ENCODE results near the gene GRK5. TPM values are rescaled to one million over a fixed set of nuclear protein-coding genes. Genes with fewer than 3 reads are reported as not detected.

GRK5 gene
- total RNA-seq, 4 donors from 2014 or later = 6.2 to 12.5 (median 9.1) TPM

DNA sequence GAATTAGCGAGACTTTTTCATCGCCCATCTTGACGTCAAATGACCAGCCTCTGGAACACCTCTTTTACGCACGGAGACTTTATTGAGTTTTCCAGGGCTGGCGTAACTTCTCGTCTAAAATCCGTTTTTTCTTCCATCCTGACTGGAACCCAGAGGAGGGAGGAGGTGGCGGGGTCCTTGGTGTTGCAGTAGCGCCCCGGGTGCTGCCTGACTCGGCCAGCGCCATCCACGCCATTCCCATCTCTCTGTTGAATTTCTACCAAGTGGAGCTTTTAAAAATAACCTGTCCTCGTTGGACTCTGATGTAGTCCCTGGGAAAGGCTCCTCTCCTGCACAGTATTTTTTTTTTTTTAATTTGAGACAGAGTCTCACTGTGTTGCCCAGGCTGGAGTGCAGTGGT is 179.3 kb downstream of the GRK5 start:
- no peaks in the 10 kb centered on the region for H3K36me3 ChIP-seq
- no peak overlapping the region for H3K27ac ChIP-seq
- H3K9me3 ChIP-seq = no peaks in the 10 kb centered on the region
- in situ Hi-C loops (cut with MboI; ENCODE audit: low sequenced_read_pairs in 4 of 4) (no loop called here), intact Hi-C loops (cut with DNase I; ENCODE audit: low total_unique reads) (no loop called here)
- no peak for TF ChIP-seq POLR2A (IDR thresholded peaks at IDR 0.05)
- TF ChIP-seq, protein P1, sequence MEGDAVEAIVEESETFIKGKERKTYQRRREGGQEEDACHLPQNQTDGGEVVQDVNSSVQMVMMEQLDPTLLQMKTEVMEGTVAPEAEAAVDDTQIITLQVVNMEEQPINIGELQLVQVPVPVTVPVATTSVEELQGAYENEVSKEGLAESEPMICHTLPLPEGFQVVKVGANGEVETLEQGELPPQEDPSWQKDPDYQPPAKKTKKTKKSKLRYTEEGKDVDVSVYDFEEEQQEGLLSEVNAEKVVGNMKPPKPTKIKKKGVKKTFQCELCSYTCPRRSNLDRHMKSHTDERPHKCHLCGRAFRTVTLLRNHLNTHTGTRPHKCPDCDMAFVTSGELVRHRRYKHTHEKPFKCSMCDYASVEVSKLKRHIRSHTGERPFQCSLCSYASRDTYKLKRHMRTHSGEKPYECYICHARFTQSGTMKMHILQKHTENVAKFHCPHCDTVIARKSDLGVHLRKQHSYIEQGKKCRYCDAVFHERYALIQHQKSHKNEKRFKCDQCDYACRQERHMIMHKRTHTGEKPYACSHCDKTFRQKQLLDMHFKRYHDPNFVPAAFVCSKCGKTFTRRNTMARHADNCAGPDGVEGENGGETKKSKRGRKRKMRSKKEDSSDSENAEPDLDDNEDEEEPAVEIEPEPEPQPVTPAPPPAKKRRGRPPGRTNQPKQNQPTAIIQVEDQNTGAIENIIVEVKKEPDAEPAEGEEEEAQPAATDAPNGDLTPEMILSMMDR (IDR thresholded peaks at IDR 0.05 in 4 of 5, conservative IDR thresholded peaks at IDR 0.05 in 1 of 5) = no peak
- ATAC-seq (no peak), DNase-seq (no peak)
- H3K4me1 ChIP-seq = no peaks in the 10 kb centered on the region
- H3K4me3 ChIP-seq = no peak overlapping the region
- H3K27me3 ChIP-seq = no peaks in the 10 kb centered on the region

- ATAC-seq (no peak), DNase-seq (no peak)
- no peaks in the 10 kb centered on the region for H3K4me1 ChIP-seq
- no peaks in the 10 kb centered on the region for H3K36me3 ChIP-seq
- H3K9me3 ChIP-seq = no peaks in the 10 kb centered on the region
- H3K27ac ChIP-seq = no peak overlapping the region
- no peak overlapping the region for H3K4me3 ChIP-seq
- intact Hi-C loops (cut with DNase I; ENCODE audit: low total_unique reads) = no loop called here
- H3K27me3 ChIP-seq = no peaks in the 10 kb centered on the region
- in situ Hi-C loops (cut with MboI; ENCODE audit: low sequenced_read_pairs in 4 of 4) = no loop called here
- TF ChIP-seq, protein P1 (IDR thresholded peaks at IDR 0.05 in 4 of 5, conservative IDR thresholded peaks at IDR 0.05 in 1 of 5) = no peak
- TF ChIP-seq POLR2A (IDR thresholded peaks at IDR 0.05) = no peak
Measured at GRCh38 chr10:119388849-119389345, 181.5 kb downstream of the GRK5 start.

DNA sequence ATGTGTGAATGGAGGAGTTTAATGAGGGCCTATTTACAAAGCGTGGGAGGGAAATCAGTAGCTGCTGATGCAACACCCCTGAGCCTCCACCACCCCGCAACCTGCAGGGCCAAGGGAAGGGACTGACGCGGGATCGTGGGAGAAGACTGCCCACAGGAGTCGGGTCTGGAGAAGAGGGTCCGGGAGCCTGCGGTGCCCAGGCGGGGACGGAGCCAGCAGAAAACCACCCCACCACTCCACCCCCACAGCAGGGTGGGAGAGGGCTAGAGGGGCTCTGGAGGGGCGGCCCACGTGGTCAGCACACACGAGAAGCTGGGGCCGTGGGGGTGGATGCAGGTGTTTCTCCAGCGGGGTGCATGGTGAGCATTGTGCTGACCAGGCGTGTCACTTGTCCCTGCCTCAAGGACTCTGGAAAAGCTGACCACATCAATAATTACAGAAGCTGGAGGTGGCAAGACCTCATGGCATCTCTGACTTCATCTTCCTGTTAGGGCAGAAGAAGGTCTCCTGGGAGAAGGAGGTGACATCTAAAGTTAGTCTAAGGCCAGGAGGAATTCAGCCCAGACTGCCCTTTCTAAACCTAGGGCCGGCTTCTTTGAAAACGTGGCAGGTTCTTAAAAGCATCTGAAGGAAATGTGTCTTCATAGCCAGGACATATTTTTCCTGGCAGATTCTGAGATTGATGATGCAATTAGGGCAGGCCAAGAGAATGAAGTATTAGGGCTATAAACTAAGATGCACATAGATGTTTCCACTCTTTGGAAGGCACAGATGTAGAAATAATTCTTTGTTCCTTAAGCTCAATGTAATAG is 184.3 kb downstream of the GRK5 start:
- Histone ChIP-seq H3K27ac (peak overlapping the region in 1 of 4 donors; percentile 14), H3K36me3 (no peaks in the 10 kb centered on the region), H3K9me3 (no peaks in the 10 kb centered on the region), H3K4me3 (no peak overlapping the region), H3K4me1 (peaks cover 8 to 12% of the 10 kb centered on the region in 2 donors), H3K27me3 (no peaks in the 10 kb centered on the region)
- intact Hi-C loops (cut with DNase I; ENCODE audit: low total_unique reads) = no loop called here
- TF ChIP-seq, protein P1 (IDR thresholded peaks at IDR 0.05 in 4 of 5, conservative IDR thresholded peaks at IDR 0.05 in 1 of 5) = no peak
- no peak for TF ChIP-seq POLR2A (IDR thresholded peaks at IDR 0.05)
- DNase-seq = no peak
- in situ Hi-C loops (cut with MboI; ENCODE audit: low sequenced_read_pairs in 4 of 4) = no loop called here
- ATAC-seq = no peak

DNA sequence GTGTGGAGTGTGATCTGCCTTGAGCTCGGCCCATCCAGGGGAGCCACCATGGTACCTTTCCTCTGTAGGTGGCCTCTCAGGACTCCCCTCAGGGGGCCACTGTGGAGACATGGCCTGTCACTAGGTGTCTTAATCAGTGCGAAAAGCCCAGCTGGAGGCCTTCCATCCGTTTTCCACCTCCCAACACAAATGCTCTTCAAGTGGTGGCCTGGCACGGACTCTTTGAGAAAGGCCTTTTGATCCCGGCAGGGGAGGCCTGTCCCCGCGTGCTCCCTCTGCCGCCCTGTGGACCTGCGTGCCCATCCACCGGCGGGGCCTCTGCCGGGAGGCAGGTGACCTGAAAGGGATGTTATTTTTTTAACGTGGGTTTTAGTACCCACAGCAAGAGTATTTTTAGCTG is 185.6 kb downstream of the GRK5 start:
- in situ Hi-C loops (cut with MboI; ENCODE audit: low sequenced_read_pairs in 4 of 4) = no loop called here

More for the DNA sequence above, 185.6 kb downstream of the GRK5 start:
- Histone ChIP-seq H3K27me3 (no peaks in the 10 kb centered on the region), H3K36me3 (no peaks in the 10 kb centered on the region), H3K4me1 (peaks cover 8 to 12% of the 10 kb centered on the region in 2 donors), H3K4me3 (no peak overlapping the region), H3K9me3 (no peaks in the 10 kb centered on the region), H3K27ac (no peak overlapping the region)
- DNase-seq (no peak), ATAC-seq (no peak)
- intact Hi-C loops (cut with DNase I; ENCODE audit: low total_unique reads) = no loop called here
- no peak for TF ChIP-seq POLR2A (IDR thresholded peaks at IDR 0.05)
- TF ChIP-seq, protein P1 (IDR thresholded peaks at IDR 0.05 in 4 of 5, conservative IDR thresholded peaks at IDR 0.05 in 1 of 5) = no peak
